SK-N-MC (cell line): Measurements from ENCODE around the gene RAI14.

ENCODE experiments used
- EZH2 ChIP-seq: fragments of 200-600 bp; sonication (generic); IDR thresholded peaks from one replicate; pipeline ENCODE4 v1.6.1; 2017; ENCODE audit warnings: antibody characterized with exemption
- FOXP2 ChIP-seq: optimal IDR thresholded peaks from 2 replicates; pipeline ENCODE3; 2011; ENCODE audit warnings: mild to moderate bottlenecking, moderate library complexity; ENCODE audit not compliant: insufficient read depth; ENCODE audit errors: extremely low read length, control extremely low read depth
- POLR2AphosphoS5 ChIP-seq: IDR thresholded peaks from 2 replicates; pipeline ENCODE4 v1.6.1; 2012; ENCODE audit warnings: mild to moderate bottlenecking, low read depth, low read length, borderline replicate concordance

DNA sequence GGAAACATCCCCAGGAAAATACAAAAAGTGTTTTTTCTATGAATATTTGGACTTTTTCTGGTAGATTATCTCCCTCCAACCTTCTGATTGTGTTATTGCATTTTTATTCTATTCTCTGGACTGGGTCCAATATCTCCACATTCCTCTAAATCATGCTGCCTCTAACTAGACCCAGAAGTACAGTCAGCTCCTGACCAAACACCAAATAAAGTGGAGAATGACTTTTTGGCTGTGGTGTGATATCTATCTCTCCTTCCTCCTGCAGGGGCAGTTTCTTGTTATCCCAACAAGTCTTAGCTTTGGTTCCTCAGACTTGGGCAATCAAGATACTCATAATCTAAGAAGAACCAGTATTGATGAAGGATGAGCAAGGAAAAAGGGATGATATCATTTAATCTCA lies 3.2 kb upstream of the RAI14 start:
- TF ChIP-seq EZH2 = no peak
- no peak for TF ChIP-seq POLR2AphosphoS5
- no peak for TF ChIP-seq FOXP2
